Hippocampal formation (tissue), 2 donors: Measurements from ENCODE around the gene PDXK.

Experiments
- DNase-seq, 2 donors: peaks; one replicate each; lab custom pipeline; 2025; lab: John Stamatoyannopoulos, UW

PDXK gene

DNA sequence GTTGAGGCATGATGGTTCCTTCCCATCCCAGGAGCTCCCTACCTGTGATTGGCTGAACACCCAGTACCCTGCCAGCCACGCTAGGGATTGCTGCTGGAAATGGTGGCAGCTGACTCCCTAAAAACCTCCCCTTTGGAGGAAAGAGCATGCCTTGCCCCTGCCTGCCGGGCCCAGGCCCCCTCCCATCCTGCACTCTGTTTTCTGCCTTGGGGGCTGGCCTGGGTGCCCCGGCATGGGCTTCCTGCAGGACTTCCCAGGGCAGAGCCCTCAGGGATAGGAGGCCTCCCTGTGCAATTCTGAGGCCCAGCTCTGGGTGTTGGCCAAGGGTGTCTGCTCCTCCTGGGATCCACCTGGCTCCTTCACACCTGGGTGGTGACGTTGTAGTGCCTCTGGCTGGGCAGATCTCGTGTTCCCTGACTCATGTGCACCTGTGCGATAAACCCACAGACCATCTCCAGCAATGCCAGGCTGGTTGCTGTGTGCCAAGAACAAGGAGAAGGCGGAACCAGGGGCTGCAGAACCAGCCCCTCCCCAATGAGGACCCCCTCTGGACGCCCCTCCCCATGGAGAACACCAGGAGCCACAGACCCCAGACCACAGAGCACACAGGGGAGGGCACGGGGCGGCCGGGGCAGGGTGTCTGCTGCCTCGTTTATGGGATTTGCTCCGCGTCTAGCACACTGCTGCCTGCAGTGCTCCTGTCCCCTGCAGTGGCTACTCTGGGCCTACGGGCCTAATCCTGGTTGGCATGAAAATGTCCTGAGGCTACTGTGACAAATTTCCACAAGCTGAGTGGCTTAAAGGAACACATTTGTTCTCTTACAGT, 43.6 kb downstream of the PDXK start:
- no peak for DNase-seq

DNA sequence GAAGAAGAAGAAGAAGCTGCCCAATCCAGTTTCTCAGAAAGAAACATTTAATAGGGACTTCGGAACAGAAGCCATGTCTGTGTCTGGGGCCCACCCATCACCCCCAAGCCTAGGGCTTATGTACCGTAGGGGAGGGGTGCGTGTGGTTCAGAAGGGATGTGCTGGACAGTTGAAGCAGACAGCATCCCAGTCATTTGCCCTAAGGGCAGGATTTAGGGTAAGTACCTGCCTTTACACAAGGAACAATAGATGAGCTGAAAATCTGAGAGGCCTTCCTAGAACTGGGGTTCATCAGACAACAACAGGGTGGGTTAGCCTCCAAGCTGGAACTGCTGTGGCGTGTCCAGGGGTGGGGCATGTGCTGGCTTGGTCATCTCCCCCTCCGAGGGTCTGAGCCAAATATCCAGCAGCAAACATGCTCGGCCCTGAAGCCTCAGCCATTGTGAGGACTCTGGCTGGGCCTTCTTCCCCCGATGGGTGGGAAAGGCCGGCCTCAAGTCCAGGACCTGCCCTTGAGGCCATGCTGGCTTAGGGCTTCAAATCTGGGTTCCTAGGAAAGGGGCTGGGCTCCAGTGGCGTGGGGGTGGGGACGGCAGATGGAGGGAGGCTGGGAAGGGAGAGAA, 45.1 kb downstream of the PDXK start:
- no peak for DNase-seq

DNA sequence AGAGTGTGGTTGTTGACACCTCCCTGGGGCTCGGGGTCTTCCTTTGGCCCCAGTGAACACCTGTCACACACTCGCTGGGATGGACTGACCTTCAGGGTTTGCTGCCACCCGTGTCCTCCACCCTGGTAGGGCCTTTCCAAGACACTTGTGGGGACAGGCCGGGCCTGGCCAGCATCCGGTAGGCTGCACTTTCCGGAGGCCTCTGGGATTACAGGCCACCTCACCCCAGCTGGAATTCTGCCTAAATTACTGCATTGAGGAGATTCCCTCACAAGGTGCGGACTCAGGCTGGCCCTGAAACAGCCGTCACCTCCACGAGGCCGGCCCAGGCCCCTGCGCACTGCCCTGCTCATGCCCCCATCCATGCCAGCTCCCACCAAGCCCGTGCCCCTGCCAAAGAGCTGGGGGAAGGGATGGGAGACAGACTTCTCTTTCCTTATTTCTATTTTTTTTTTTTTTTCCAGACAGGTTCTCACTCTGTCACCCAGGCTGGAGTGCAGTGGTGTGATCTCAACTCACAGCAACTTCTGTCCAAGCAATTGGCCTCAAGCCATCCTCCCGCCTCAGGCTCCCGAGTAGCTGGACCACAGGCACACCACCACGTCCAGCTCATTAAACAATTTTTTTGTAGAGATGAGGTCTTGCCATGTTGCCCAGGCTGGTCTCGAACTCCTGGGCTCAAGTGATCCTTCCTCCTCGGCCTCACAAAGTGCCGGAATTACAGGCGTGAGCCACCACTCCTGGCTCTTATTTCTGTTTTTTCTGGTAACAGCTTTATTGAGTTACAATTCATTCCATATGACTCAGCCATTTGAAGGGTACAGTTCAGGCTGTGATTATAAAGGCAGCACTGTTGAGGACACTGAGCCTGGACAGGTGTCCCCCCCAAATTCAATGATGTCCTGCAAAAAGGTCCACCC, 45.9 kb downstream of the PDXK start:
- DNase-seq: no peak

DNA sequence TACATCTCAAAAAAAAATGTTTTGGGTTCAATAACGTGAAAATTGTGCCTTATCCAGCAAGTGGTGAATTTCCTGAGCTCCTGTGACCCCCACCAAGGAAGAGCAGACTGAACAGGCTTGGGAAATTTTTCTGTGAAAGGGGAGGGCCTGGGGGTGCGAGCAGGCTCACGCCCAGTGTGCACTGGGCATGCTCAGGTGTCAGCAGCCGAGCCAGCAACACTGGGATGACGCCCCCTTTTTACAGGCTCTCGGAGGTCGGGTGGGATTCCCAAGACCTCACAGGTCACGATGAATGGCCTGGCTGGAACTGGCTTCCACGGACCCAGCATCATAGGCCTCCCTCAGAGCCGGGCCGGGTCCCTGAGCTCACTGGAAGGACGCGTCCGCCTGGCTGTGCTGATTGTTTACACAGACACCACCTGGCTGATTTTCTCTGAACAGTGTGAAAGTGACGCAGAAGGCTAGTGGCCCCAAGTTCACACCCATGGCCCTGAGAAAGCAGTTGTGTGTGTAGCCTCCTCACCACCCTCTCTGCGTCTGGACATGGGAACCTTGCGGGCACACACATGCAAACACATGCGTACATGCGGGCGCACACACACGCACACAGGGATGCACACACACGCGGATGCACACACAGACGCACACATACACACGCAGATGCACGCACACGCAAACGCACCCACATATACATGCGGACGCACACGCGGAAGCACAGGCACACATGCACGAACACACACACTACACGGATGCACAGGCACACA, 48.0 kb downstream of the PDXK start:
- DNase-seq: no peak

DNA sequence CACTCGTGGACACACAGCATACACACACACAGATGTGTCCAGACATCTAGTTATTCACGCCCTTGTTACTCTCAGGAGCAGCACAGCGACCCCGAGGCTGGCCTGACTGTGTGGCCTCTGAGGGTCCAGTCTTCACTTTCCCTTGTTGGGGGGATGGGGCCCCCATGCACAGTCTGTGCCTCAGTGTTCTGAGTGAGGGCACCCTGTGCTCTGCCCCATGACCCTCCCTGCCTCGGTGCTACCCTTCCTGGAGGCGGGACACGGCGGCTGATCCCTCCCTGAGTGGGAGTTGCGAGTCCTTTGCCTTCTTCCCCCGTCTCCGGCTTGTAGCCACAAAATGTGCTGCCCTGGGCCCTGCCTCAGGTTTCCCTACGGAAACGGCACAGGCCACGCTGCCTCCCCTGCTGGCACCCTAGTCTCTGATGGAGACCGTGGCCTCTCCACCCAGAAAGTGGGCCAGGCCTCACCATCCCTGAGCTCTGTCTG, 48.6 kb downstream of the PDXK start:
- no peak for DNase-seq

DNA sequence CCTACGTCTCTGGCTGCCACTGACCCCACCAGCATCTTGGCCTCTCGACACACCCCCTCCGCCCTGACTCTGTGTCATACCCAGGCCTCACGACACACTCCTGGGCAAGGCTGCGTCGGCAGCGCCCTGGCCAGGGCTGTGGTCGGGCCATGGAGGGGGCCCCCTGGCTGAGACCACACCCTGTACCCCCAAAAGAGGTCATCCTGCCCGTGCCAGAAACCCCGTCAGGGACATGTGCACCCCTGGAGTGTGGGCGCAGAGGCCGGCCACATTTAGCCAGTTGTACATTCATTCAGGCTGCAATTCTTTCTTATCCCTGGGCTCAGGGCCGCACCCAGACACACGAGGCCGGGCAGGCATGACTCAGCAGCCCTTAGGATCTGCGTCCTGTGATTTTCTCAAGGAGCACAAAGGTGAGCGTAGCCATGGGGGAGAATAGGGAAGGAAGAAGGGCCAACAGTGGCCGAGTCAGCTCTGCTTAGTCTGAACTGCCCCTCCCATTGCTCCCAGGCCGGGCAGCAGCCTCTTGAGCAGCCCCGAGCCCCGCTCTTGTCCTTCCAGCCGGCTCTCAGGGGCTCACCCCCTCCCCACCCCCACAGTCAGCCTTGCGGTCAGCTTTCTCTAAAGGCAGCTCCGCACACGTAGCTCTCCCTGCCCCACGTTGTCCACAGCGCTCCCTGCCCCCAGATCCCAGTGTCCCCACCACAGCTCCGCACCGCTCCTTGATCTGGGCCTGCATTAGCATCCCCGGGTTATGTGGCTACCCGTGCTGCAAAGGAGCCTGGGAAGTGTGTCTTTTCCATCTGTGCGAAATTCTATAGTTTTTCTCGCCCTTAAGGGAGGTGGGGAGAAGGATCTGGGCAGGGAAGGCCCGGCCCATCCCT, 49.3 kb downstream of the PDXK start:
- no peak for DNase-seq

DNA sequence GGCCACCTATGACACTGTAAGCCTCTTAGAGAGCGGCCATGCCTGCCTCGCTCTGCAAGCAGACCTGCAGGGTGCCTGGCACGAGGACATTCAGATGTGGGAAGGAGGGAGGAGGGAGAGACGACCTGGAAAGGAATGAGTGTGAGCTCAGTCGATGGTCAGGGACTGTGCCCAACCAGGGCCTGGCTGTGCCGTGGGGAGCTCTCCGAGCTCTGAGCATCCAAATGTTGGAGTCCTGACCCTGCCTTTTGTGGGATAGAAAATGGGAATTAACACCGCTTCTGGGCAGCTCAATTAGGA, 49.9 kb downstream of the PDXK start:
- DNase-seq: no peak

DNA sequence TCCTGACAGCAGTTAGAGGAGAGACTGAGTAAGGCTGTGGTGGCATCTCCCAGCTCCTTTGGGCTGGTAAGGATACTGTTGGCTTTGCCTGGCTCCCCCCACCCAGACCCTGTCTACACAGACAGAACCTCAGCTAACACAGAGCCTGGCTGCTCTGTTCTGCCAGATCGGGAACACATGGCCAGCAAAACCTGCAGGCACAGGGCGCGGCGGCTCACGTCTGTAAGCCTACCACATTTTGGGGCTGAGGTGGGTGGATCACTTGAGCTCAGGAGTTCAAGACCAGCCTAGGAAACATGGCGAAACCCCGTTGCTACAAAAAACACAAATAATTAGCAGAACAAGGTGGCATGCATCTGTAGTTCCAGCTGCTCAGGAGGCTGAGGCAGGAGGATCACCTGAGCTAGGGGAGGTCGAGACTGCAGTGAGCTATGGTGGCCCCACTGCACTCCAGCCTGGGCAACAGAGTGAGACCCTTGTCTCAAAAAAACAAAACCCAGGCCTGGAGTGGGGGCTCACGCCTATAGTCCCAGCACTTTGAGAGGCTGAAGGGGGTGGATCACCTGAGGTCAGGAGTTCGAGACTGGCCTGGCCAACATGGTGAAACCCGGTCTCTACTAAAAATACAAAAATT, 50.5 kb downstream of the PDXK start:
- no peak for DNase-seq

DNA sequence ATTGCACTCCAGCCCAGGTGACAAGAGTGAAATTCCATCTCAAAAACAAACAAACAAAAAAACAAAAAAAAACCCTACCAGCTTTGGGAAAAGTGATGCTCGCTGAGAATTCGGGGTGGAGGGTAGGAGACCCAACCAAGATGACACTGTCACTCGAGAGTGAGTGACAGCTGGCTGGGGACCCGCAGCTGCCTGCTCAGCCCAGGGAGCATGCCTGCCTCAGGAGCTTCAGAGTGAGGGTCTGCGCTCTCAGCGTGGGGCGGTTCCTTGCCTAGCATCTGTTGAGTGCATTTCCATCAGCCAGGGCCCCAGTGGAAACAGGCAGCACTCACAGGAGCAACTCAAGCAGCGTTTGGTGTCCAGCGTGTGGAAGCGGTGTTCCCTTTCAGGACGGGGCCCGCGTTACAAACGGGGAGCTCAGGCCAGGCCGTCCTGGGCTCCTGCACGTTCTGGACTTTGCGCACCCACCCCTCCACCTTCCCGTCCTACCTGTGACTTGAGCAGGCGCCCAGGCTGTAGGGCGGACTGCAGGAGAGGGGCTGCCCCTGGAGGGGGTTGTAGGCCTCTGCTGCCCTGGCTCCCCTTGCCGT, 51.2 kb downstream of the PDXK start:
- DNase-seq: no peak

DNA sequence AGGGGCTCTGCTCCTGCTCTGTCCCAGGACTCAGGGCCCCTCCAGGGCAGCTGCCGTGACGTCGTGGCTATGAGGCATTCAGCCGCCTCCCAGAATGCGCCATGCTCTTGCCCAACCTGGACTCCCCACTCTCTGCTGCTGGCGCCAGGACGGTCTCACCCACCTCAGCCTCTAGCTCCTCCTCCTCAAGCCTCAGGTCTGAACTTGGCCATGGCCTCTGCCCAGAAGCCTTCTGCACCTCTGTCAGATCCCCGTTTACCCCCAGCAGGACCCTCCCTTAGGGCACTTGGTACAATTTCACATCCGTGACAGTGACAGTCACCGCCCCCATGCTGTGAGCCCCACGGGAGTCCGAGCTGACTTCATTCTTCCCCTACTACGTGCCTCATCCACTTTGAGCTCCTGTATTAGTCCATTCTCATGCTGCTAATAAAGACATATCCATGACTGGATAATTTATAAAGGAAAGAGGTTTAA, 52.3 kb downstream of the PDXK start:
- no peak for DNase-seq

DNA sequence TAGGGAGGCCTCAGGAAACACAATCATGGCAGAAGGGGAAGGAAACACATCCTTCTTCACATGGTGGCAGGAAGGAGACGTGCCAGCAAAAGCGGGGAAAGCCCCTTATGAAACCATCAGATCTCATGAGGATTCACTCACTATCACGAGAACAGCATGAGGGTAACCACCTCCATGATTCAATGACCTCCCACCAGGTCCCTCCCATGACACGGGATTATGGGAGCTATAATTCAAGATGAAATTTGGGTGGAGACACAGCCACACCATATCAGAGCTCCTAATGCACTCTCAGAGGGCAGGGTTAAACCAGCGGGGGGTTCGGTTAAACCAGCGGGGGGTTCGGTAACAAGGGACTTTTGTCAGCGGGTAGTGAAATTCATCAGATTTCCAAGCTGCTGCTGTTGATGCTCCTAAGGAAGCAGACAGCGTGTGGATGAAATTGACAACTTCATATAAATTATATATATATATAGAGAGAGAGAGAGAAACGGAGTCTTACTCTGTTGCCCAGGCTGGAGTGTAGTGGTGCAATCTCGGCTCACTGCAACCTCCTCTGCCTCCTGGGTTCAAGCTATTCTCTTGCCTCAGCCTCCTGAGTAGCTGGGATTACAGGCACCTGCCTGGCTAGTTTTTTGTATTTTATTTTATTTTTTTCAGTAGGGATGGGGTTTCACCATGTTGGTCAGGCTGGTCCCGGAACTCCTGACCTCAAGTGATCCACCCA, 52.9 kb downstream of the PDXK start:
- no peak for DNase-seq

DNA sequence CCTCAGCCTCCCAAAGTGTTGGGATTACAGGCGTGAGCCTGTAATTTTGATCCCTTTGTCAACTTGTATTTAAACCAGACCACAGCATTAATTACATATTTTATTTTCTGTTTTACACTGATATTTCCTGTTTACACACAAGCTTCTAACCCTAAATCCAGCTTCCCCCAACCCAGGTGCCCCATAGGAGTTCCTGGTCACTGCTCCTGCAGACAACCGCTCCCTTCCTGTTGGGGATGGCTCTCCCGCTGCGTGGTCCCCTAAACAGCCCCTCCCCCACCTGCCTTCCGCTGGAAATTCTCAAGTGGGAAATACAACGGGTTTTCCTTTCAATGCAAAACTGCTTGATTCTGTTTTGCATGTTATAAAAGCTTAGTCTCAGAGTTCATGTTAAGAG, 53.5 kb downstream of the PDXK start:
- no peak for DNase-seq

DNA sequence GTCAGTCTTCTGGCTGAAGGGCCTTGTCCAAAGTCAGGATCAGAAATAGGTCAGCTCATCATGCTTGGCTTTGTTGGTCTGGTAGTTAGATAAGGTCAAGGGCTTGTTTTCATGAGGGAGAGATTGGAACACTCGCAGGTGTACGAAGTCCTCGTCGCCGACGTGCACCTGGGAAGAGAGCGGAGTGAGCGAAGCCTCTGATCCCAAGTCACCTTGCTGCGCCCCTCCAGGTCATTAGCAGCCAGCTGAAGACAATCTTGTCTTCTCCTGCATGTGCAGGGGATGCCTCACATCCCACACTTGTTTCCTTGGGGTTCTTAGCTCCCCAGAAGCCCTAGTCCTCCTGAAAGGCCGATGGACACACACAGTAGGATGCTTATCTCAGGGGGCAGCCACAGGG, 55.2 kb downstream of the PDXK start:
- DNase-seq: no peak

DNA sequence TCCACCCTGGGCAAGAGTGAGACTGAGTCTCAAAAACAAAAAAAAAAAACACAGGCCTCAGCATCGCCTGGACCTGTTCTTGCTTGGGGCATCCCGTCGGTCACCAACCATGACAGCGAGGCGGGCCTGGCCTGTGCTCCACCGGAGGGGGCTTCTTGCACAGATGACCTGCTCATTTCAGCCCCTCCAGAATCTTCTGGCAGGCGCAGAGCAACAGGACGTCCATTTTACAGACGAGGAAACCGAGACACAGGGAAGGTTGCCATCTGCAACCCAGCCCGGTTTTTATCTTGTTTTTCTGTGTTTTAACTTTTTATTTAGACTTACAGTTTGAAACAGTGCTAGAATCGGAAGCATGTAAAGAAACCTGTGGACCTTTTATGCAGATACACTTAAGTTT, 56.3 kb downstream of the PDXK start:
- no peak for DNase-seq

DNA sequence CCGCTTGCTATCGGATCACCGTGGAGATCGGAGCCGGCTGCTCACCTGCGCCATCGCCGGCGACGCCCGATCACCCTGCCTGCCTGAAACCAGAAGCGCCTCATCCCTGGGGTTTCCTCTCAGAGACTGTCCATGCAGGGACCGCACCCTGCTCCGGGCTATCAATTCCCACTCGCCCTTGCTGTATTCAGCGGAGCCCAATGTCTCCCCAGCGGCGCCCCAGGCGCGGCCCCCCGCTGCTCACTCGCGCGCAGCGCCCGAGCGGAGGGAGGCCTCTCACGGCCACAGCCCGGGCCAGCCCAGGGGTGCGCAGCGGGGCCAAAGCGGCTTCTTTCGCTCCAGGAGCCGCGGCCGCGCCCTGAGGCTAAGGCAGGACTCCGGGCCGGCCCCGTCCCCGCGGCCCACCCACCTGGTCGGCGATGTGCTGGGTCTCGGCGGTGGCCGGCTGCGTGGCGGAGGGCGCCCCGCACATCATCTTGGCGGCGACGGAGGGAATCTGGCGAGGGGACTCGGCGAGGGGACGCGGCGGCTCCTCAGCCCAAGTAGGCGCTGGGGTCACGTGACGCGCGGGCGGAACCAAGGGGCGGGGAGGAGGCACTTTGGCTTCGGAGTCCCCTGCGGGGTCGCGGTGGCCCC, 57.0 kb downstream of the PDXK start, which contains the start of gene CSTB:
TSS of gene CSTB (minus strand) at position 514 of the 636 bp plus-strand sequence. CDS start at position 475, 39 bp downstream.
- DNase-seq: peak; percentile 52 to 81

DNA sequence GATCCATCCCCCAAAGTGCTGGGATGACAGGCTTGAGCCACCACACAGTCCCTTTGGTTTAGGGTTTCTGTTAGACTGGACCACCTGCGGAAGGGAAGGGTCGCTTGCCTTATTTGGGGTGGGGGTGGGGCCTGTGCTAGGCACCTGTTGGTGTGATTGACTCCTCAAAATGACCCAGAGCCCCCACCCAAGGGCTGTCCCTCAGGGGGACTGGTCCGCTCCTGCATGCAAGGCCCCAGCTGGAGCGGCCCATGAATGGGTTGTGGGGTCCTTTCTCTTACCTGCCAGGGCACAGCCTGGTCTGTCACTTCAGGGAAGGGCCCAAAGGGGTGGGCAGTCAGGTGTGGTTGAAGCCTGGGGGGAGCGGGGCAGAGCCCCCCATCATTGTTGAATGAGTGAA, 59.0 kb downstream of the PDXK start:
- DNase-seq: no peak

DNA sequence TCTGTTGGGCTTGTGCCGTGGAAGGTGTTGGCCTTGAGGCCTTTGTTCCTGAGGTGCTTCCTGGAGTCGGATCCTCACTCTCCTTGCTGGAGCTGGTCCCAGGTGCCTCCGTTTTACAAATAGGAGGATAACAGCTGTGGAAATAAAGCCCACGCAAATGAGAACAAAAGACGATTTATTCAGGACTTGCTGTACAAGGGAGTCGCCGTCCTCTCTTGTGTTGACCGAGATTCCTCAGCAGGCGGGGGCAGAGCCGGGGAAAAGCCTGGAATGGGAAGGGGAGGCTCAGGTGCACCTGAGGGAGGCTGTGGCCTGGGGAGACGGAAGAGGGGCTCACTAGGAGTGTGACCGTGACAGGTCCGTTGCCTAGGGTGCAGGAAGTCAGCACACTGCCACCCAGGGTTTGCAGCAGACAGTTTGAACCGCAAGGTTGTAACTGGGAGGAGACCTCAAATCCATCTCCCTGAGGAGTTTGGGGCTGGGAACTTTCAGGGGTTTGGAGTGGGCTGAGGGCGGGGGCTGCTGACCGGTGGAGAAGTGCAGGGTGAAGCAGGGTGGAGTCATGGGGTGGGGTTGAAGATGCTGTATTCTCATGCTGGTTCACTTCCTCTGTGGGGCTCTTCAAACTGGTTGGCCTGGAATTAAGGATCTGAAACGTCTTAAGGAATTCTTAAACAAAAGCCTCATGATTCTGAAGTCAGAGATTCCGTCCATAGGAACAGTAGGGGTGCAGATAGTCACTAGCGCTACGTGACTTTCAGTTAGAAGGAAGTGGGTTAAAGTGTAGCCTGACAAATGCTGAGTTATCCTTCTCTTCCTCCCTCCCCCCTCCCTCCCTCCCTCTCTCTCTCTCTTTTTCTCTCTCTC, 59.8 kb downstream of the PDXK start:
- DNase-seq: no peak

DNA sequence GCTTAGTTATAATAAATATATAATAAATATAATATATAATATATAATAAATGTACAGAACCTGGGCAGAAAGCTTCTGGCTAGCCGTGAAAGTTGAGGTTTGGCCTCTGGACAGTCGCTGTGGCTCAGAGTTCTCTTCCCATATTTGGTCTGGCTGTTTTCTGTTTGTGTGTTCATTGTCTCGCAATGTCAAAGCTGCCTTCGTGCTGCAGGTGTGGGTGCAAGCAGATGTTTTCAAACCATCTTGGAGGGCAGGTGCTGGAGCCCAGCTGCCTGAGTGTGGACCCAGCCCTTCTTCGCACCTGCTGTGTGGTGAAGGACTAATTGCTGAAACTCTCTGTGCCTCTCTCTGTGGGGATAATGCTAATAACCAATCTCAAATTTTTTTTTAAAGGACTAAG, 60.7 kb downstream of the PDXK start:
- no peak for DNase-seq
